Fibroblast of upper back skin (primary cell): ENCODE results near the gene RALGDS.
"Not testable (repeated sequence)": the region's sequence is repeated elsewhere in the genome, so short reads cannot be mapped to it uniquely, and the experiment has no call there.

Experiments used
- DNase-seq: peaks from one replicate; pipeline ENCODE4 v3.0.0-alpha.2; 2013

The RALGDS gene

GRCh38 chr9:133121198-133121914 is at the start of gene RALGDS:
TSS of gene RALGDS (minus strand) at chr9:133121240. CDS start at chr9:133121154, 86 bp downstream.
- peak; percentile 81 for DNase-seq

DNA sequence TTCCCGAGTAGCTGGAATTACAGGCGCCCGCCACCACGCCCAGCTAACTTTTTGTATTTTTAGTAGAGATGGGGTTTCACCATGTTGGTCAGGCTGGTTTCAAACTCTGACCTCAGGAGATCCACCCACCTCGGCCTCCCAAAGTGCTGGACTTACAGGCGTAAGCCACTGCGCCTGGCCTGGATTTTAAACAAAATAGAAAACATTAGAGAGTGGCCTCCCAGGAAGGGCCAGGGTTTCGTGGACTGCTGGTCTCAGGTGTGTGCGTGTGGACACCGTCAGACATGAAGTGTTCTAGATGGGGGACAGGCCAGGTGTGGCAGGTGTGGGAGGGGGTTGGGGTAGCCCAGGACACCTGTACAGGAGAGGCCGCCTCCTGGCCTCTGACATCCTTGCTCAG is 49.7 kb upstream of the RALGDS start:
- no peak for DNase-seq

DNA sequence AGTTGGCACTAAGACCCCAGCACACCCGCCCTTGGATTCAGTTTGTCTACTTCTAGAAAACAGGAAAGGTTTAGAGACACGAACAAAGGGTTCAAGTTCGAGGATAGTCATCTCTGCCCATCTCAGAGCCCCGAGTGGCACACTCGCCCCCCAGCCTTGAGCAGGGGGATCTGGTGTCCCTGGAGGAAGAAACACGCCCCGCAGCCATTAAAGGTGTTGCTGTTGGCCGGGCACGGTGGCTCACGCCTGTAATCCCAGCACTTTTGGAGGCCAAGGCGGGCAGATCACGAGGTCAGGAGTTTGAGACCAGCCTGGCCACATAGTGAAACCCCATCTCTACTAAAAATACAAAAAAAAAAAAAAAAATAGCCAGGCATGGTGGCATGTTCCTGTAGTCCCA is 48.6 kb upstream of the RALGDS start:
- not testable (repeated sequence) for DNase-seq

GRCh38 chr9:133169102-133169501 is 48.1 kb upstream of the RALGDS start:
- DNase-seq: no peak

GRCh38 chr9:133168432-133168831 is 47.4 kb upstream of the RALGDS start:
- no peak for DNase-seq

DNA sequence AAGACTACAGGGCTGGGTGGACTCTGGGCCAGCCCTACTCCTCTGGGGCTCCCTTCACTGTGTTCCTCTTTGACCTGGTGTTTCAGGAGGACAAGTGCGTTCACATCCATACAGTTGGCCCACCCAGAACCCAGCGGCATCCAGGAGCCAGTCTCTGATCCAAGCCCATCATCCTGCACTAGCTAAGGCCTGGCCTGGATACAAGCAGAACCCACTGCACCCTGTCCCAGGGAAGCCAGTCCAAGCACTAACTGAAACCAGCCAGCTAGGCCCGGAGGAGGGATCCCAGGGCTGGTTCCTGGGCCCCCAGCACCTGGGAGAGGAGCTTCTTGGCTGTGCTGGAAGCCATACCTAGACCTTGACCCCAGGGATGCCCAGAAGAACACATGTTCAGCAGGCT is 46.7 kb upstream of the RALGDS start:
- no peak for DNase-seq

- DNase-seq: no peak
Observed at GRCh38 chr9:133167096-133167730, 46.2 kb upstream of the RALGDS start.

GRCh38 chr9:133166392-133166791 is 45.4 kb upstream of the RALGDS start:
- DNase-seq: no peak

- DNase-seq: no peak
Observed at GRCh38 chr9:133165452-133165730, 44.4 kb upstream of the RALGDS start.

- no peak for DNase-seq
Observed at GRCh38 chr9:133164191-133164590, 43.2 kb upstream of the RALGDS start.

- DNase-seq: peak; percentile 47
Observed at GRCh38 chr9:133163504-133164172, 42.6 kb upstream of the RALGDS start, which contains the start of gene GBGT1. TSS of gene GBGT1 (minus strand) at chr9:133163914. CDS start at chr9:133162412, 1,502 bp downstream.

- DNase-seq: no peak
Observed at GRCh38 chr9:133162861-133163503, 41.9 kb upstream of the RALGDS start.

- no peak for DNase-seq
Observed at GRCh38 chr9:133161547-133161950, 40.5 kb upstream of the RALGDS start.

DNA sequence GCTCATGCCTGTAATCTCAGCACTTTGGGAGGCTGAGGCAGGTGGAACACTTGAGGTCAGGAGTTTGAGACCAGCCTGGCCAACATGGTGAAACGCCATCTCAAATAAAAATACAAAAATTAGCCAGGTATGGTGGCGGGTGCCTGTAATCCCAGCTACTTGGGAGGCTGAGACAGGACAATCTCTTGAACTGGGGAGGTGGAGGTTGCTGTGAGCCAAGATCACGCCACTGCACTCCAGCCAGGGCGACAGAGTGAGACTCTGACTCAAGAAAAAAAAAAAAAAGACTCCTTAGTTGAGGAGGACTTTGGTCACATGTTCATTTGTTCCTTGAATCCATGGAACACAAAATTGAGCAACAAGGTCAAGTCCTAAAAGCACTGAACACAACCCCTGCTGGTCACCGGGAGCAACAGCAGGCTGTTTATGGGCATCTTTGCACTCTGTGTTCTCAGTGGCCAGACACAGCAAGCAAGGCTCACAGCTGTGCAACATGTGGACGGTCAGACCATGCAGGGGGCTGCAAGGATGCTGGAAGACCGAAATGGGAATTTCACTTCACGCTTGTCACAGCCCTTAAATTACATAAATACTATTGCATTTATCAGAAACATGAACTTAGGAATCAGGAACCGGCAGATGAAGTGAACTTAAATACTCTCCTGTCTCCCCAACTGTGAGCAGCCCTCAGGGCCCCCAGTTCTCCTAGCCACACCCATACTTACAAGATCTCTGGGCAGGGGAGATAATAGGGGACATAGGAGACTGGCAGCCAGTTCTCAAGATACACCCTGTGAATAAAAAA is 39.9 kb upstream of the RALGDS start:
- peak; percentile 49 for DNase-seq

DNA sequence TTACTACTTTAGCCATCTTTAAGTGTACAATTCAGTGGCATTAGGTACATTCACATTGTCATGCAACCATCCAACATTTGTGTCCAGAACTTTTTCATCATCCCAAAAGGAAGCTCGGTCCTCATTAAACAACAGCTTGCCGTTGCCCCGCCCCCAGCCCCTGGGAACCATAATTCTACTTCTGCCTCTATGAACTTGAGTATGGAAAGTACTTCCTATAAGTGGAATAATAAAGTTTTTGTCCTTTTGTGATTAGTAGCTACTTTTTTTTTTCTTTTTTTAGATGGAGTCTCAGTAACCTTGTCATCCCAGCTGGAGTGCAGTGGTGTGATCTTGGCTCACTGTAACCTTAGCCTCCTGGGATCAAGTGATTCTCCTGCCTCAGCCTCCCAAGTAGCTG is 37.7 kb upstream of the RALGDS start:
- no peak for DNase-seq

GRCh38 chr9:133155156-133155555 is 34.1 kb upstream of the RALGDS start:
- DNase-seq: no peak

DNA sequence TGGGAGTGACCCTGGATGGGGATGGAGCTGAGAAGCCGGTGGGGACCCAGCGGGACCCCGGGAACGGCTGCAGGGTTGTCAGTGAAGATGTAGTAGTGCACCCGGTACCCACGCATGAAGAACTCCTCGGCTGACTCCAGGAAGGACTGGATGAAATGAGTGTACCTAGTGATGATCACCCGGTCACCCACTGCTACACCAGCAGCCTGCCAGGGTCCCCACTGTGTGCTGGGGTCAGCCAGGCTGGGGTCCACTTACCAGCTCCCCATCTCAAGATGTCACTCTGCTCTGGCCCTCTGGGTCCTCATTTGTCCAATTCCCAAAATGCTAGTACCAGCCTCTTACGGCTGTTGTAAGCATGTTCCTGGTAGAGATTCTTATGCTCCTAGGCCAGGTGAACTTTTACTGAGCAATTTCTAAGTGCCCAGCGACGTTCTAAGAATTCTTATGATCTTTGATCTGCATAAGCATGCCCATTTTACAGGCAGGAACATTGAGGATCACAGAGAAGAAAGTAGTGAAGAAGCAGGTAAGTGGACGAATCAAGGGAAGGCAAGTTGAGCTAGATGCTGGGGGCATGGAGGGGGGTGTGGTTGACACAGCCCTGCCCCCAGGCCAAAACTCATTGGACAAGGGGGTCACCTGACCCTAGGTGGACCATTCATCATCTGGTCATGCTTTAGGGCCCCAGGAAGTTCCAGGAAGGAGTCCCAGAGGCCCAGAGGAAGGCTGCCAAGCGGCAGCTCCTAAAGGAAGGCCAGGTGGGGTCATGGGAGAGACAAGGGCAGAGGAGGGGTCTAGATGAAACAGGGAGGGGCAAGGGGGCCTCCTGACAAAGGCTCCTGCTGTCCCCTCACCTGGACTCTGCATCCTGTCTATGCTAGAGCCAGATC is 33.3 kb upstream of the RALGDS start:
- DNase-seq: no peak

DNA sequence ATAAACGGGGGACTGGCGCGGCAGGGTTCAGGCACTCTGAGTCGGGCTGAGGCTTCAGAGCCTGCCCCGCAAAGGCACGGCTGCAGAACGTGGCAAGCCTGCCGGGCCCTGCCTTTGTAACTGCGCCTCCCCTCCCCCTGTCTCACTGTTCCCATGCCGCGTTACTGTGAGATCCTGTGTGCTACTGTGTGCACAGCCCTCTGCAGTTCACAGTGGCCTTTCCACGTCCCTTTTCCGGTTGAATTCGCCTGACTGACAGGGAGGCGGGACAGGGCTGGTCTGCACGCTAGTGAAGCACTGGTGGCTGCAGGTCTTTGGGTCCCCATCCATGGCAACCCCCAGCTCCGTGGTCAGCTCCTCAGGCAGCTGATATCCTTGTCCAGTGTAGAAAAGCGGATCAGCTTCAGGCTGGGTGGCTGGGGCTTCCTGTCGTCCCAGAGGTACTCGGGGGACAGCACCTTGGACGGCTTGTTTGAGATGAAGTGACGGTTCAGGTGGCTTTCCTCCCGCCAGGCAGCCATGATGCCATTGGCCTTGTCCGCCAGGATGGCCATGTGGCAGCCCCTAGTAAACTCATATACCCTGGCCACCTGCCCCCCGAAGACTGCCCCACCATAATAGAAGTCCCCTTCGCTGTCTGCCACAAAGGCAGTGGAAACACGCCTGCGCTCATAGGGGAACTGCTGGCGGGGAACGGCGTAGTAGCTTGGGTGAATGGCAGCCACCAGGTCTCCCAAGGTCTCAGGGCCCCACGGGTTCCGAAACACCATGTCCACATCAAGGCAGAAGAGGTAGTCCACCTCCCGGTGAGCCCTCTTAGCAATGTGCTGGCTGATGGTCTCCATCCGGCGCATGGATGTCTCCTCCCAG is 32.4 kb upstream of the RALGDS start:
- no peak for DNase-seq

- DNase-seq: no peak
Observed at GRCh38 chr9:133151601-133152525, 30.8 kb upstream of the RALGDS start.

DNA sequence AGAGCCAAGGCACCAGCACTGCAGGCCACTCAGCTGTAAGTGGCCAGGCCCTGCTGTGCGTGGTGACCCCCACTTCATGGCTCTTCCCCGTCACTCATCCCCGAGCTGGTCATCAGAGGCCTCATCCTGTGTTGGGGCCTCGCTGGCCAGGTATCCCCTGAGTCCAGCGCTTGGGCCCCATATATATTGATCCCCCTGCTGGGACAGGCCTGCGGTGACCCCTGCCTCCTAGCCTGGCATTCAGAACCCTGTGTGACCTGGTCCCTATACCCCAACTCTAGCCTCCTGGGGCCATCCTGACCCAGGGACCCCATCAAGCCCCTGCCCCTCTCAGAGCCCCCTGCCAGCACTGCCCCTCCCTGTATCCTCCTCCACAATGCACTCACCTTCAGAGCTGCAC is 30.0 kb upstream of the RALGDS start:
- DNase-seq: no peak
